ENCODE measurements around the gene PMFBP1. TPM values are rescaled to one million over a fixed set of nuclear protein-coding genes. Genes with fewer than 3 reads are reported as not detected.

The PMFBP1 gene
- total RNA-seq, 4 donors from 2014 or later: 1.8 to 108 (median 11.4) TPM

DNA sequence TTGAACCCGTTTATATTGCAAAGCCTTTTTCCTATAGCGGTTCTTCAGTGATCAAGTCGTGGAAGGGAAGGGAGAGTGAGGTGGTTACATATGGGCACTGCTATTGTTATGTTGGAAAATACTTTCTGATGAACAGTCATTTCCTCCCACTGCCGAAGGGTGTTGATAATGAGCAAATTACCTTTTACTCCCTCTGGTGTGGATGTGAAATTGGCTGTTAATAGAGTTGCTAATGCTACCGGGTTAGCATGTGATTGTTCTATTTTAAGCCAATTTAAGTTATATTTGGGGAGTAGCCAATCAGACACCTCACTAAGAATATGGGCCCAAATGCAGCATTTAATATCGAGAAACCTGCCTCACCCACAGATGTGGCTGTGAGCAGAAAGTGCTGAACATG, 15.6 kb upstream of the PMFBP1 start:
- TF ChIP-seq, protein P1, sequence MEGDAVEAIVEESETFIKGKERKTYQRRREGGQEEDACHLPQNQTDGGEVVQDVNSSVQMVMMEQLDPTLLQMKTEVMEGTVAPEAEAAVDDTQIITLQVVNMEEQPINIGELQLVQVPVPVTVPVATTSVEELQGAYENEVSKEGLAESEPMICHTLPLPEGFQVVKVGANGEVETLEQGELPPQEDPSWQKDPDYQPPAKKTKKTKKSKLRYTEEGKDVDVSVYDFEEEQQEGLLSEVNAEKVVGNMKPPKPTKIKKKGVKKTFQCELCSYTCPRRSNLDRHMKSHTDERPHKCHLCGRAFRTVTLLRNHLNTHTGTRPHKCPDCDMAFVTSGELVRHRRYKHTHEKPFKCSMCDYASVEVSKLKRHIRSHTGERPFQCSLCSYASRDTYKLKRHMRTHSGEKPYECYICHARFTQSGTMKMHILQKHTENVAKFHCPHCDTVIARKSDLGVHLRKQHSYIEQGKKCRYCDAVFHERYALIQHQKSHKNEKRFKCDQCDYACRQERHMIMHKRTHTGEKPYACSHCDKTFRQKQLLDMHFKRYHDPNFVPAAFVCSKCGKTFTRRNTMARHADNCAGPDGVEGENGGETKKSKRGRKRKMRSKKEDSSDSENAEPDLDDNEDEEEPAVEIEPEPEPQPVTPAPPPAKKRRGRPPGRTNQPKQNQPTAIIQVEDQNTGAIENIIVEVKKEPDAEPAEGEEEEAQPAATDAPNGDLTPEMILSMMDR (IDR thresholded peaks at IDR 0.05): no peak
- no peak for TF ChIP-seq POLR2A (IDR thresholded peaks at IDR 0.05)
- DNase-seq: no peak
- Histone ChIP-seq H3K9me3 (no peaks in the 10 kb centered on the region), H3K4me3 (no peak overlapping the region), H3K27me3 (no peaks in the 10 kb centered on the region), H3K27ac (no peak overlapping the region), H3K4me1 (no peaks in the 10 kb centered on the region), H3K36me3 (no peaks in the 10 kb centered on the region)

DNA sequence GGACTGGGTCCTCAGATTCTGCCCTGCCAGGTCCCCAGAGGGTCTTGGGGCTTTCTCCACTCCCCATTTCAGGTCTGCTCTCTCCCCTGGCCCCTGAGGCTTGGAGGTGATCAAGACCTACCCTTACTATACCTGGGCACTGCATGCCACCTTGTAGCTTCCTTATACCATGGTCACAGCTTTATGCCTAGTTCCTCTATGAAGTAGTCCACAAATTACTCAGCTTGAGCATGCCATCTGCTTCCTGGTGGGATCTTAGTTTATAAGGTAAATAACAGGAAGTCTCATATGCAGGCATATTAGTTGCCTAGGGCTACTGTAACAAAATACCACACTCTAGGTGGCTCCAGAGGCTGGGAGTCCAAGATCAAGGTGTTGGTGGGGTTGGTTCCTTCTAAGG, 11.0 kb upstream of the PMFBP1 start:
- Histone ChIP-seq H3K4me3 (no peak overlapping the region), H3K27me3 (no peaks in the 10 kb centered on the region), H3K4me1 (no peaks in the 10 kb centered on the region), H3K9me3 (no peaks in the 10 kb centered on the region), H3K36me3 (no peaks in the 10 kb centered on the region), H3K27ac (no peak overlapping the region)
- no peak for DNase-seq
- TF ChIP-seq POLR2A (IDR thresholded peaks at IDR 0.05): no peak
- TF ChIP-seq, protein P1 (IDR thresholded peaks at IDR 0.05): no peak

DNA sequence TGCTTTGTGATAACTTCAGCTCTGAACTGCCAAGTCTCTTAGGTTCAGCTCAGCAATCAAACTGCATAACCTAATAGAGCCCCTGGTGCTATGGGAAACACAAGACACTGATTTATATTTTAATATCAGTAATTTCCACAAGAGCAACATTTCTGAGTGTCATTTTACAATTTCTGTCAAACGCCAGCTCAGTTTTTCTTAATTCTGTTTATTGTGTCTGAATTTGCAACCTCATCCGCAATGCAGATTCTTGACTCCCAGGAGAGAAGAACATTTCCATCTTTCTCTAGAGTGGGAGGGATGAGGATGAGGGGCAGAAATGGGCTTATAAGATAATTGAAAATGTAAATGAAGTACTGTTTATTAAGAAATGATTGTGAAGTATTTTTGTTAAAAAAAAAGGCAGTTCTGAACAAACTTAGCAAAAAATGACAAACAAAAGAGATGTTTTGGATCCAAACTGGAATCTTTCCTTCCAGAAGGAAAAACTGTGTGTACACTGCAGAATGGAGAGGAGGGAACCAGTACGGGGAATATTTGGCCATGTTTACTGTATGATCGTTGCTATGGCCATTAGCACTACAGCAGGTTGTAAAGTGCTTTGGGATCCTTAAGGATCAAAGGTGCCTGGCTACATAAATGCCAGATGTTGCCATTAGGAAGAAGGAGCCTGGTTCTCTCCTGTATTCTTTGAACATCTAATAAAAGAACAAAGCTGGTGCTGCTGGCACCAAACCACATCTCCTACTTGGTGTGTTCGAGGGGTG, 7.4 kb upstream of the PMFBP1 start:
- no peaks in the 10 kb centered on the region for H3K27me3 ChIP-seq
- H3K27ac ChIP-seq: no peak overlapping the region
- H3K9me3 ChIP-seq: no peaks in the 10 kb centered on the region
- no peak overlapping the region for H3K4me3 ChIP-seq
- DNase-seq: no peak
- no peaks in the 10 kb centered on the region for H3K4me1 ChIP-seq
- no peaks in the 10 kb centered on the region for H3K36me3 ChIP-seq
- TF ChIP-seq POLR2A (IDR thresholded peaks at IDR 0.05): no peak
- TF ChIP-seq, protein P1 (IDR thresholded peaks at IDR 0.05): no peak

DNA sequence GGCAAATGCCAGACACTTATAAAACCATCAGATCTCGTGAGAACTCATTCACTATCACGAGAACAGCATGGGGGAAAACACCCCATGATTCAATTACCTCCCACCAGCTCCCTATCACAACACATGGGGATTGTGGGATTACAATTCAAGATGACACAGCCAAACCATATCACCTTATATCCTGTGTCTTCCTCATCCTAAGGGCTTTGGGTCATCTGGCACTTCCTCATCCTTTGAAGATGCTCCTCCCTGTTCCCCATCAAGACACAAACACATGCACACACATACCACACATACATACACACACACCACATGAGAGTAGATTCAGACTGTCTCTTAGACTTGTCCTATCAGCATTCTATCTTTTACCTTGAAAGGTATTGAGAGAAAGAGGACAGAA, 2.8 kb upstream of the PMFBP1 start:
- Histone ChIP-seq H3K4me3 (no peak overlapping the region), H3K27me3 (no peaks in the 10 kb centered on the region), H3K36me3 (no peaks in the 10 kb centered on the region), H3K9me3 (no peaks in the 10 kb centered on the region), H3K27ac (no peak overlapping the region), H3K4me1 (no peaks in the 10 kb centered on the region)
- DNase-seq: no peak
- TF ChIP-seq, protein P1 (IDR thresholded peaks at IDR 0.05): no peak
- TF ChIP-seq POLR2A (IDR thresholded peaks at IDR 0.05): no peak

DNA sequence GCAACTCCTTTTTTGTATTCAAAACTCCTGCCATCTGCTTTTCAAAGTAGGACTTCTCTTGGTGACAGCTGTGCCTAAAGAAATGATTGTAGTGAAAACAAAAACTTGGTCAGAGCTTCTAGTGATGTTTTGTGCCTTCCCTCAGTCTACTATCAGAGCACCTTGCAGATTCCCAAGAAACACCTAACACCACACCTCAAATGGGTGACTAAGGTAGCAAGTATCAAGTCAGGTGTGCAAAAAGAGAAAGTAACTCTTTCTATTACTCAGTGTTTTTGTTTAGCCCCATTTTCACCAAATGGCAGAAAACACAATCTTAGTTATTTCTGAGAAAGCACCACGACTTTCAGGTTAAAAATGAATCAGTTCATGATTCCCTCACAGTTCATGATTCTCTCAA, 2.0 kb upstream of the PMFBP1 start:
- Histone ChIP-seq H3K4me1 (no peaks in the 10 kb centered on the region), H3K27me3 (no peaks in the 10 kb centered on the region), H3K27ac (no peak overlapping the region), H3K4me3 (no peak overlapping the region), H3K36me3 (no peaks in the 10 kb centered on the region), H3K9me3 (no peaks in the 10 kb centered on the region)
- no peak for DNase-seq
- TF ChIP-seq POLR2A (IDR thresholded peaks at IDR 0.05): no peak
- TF ChIP-seq, protein P1 (IDR thresholded peaks at IDR 0.05): no peak

Data from Peyer's patch (tissue), 4 donors.